ENCODE results near the gene SULF2.

Gene SULF2

DNA sequence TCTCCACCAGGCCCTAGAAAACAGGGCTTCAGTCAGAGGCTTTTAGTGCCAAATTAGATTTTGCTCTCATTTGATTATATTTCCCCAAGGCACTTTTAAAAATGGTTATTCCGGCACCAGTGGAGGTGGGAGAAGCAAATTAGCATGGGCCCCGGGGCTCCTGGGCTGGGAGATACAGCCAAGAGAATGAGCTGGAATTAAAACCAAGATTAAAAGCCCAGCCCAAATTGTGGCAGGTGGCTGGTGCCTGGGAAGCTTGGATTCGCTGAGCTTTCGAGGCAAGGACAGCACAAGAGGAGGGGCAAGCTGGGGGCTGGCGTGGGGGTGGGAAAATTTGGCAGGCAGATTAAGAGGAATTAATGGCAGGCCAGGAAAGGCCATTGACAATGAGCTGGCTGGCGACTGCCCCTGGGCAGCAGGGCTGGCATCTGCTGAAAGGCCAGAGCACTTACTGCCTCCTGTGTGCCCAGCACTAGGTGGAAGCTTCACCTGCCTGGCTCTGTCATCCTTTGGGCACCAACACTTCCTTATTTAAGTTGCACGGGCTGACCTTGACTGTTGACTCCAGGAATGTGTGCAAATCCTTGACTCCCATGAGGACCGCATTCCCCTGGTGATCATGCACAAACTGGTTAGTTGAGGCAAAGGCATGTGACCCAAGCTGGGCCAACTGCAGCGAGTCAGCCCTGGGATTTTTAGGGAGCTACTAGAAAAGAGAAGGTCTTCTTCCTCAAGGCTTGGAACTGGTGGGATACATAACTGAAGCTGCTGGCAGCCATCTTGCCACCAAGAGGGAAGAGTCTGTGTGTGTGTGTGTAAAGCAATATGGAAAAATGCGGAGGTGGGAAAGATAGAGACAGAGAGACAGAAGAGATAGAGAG, 76.1 kb downstream of the SULF2 start:
- no peak for DNase-seq

DNA sequence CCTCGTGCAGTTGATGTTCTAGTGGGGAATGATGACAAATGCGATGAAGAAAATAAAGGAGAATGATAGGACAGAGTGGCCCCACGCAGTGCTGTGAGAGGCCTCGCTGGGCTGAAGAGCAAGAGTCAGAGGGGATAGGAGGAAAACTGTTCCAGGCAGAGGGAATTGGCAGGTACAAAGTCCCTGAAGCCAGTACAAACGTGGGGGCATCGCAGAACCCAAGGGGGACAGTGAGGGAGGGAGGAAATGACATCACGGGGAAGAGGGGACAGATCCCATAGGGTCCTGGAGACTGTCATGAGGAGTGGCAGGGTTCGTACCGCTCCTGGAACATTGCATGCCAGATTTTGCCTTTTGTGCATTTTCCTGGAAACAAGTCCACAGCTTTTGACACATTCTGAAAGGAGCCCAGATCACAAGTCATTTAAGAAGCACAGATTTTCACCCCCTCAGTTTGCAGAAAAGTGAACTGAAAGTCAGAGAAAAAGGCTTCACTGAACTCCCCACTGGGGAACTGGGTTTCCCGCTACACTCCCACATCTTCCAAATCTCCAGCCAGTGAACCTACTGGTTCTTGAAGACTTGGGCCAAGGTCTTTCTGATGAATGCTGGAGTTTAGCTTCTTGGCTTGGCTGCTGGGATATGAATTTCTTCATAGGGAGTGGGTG, 77.0 kb downstream of the SULF2 start:
- DNase-seq = no peak

DNA sequence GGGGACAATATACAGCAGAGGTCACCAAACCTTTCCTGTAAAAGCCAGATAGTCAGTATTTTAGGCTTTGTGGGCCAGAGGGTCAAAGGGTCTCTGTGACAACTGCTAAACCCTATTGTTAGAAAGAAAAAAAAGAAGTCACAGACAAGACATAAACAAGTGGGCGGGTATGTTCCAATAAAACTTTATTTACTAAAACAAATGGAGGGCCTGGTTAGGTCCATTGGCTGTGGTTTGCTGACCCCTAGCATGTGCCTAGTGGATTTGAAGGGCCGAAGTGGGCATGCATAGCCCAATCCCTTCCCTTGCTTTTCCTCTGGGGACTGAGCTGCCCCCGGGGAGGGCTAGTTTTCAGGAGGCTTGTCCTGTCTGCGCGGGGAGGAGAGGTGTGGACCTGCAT, 78.9 kb downstream of the SULF2 start:
- DNase-seq = no peak

DNA sequence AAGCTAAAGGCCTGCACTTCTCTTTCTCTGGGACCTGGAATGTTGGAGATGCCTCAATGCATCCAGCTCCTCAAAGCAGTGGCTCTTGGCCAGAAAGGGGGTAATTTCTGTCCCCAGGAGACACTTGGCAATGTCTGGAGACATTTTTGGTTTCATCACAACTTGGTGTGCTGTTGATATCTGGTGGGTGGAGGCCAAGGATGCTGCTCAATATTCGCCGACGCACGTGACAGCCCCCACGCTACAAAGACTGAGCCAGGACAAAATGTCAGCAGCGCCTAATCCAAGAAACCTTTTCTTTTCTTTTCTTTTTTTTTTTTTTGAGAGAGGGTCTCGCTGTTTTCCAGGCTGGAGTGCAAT, 79.8 kb downstream of the SULF2 start:
- no peak for DNase-seq

DNA sequence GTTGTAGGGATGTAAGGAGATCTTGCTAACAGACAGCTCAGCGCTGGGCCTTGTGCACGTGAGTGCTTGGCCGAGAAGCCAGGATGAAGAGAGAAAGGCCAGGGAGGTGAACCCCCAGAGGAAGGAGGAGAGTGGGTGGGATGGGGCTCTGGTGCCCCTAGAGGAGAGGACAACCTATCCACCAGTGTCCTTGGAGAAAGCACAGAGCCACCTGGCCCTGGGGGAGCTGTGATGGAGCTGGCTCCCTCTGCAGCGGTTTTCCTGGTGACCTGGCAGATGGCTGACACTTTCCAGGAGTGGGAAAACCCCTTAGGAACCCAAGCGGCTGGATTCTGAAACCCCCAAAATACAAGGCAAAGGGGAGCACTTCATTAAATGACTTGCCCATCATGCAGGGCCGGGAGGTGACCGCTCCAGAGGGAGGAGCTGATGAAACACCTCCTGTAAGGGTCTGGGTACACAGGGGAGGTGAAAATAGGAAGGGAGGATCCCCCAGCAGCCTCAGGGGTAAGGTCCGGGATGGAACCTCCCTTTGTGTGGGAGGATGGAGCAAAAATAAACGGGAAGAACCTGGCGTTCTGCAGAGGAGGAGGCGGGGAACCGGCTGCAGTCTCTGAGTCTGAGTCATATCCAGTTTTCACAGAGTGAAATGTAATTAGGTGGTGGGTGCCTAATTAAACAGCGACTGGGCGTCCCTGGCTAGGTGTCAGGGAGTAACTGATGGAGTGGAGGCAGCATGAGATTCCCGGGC, 80.4 kb downstream of the SULF2 start:
- DNase-seq = no peak

DNA sequence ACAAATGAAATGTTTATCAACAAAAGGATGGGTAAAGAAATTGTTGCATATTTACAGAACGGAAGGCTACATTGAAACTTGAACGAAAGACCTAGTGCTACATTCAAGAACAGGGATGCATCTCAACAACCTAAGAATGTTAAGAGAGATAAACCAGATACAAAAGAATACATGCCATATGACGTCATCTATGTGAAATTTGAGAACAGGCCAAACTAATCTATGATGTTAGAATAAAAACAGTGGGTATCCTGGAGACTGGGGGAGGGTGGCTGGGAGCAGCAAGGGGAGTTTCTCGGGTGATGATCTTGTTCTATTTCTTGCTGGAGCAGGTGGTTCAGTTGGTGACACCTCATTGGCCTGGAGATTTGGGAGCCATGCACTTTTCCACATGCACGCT, 81.5 kb downstream of the SULF2 start:
- DNase-seq = no peak

DNA sequence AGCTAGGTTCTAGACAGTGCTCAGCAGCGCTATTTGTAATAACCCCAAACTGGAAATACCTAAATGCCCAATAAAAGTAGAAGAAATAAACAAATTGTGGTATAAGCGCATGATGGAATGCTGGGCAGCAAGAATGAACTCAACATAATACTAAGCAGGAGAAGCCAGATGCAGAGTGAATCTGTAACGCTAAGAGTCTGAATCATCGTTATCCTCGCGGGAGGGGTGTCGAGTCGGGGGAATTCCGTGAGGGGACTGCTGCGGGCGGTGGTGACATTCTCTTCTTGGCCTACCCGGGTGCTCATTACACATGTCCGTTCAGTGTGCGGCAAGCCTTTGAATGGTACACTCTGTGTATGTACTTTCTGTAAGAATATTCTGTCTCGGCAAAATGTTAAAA, 83.7 kb downstream of the SULF2 start:
- DNase-seq = no peak

DNA sequence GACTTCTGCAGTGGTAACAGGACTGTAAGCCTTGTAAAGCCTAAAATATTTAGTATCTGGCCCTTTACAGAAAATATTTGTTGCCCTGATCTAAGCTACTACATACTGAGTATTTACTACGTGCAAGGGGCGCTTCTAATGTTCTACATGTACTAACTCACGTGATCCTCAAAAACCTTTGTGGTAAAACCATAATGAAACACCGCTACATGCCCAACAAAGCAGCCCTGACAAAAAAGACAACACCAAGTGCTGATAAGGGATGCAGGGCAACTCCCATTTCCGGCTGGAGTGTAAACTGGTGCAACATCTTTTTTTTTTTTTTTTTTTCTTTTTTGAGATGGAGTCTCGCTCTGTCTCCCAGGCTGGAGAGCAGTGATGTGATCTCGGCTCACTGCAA, 85.0 kb downstream of the SULF2 start:
- no peak for DNase-seq

DNA sequence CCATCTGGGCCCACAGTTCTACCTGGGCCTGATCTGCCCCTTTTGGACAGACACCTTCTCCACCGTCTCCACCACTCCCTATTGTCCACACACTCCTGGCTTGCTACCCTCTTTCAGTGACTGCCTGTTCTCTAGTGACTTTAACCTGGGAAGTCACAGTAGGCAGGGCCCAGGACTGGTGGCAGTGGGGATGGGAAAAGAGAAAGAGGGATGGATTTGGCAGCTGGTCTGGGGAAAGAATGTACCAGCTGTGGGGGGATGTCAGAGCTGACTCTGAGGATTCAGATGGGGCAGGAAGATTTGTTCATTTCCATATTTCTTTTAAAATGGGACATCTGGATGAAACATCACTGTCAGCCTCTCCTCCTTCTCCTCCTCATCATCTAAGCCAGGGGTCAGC, 85.5 kb downstream of the SULF2 start:
- no peak for DNase-seq

DNA sequence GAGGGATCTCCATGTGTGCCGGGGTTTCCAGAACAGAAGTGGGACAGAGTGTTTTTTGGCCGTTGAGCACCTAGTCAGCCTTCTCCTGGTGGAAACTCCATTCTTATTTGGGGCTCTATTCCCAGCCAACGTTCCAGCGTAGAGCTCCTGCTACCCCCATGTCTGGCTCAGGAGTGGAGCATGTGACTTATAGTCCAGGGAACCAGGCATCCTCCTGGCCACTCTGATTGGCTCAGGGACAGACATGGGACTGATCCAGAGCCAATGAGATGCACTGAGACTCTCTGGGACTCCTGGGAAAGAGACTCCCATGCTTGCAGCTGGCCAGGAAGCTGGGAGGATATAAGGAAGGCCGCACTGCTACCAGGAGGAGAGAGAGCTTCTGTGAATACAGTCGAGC, 87.1 kb downstream of the SULF2 start:
- DNase-seq = no peak

DNA sequence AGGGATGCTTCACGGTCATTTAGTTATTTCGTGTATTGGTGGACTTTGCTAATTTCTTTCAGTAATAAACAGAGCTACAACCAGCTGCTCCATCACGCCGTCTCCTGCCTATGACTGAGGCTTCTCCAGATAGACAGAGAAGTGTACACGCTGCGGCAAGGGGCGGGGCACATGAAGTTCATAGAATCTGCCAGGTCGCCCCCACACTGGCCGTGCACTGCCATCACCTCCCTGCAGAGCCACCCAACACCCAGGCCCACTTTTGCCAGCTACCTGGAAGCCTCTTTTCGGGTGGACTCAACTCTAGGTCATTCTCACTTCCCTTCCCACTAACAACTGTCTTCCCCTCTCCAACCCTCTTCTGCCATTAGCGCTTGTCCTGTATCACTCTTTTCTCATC, 88.4 kb downstream of the SULF2 start:
- no peak for DNase-seq

DNA sequence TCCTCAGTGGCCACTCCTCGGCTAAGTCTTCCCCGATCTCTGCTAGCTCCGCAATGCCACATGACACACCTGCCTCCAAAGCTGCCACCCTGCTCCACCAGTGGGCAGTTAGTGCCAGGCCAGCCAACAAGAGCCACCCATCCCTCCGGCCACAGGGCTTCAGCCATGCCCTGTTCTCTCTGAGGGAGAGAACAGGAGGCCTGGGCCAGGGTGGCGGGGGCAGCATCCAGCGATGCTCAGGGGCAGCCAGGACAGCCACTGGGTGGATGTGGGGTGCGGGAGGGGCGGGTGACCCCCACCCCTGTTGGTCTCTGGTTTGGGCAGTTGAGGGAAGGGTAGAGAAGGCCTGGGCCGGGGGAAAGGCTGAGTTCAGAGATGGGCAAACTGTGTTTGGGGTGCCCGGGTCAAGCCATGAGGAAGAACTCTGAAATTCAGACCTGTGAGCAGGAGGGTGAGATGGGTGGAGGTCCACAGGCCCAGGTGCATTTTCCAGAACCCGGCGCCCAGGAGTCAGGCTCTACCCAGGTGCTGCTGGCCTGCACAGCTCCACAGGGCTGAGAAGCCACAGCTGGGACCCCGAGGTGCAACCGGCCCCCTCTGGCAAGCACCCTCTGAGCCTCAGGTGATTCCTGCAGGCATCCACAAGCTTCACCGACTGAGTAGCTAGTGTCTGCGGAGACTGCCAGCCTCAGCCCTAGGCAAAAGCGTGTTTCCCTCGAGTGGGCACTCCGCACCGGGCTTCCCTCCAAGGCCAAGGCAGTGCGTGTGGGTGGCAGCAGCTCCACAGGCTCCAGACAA, 91.1 kb downstream of the SULF2 start:
- DNase-seq = no peak

DNA sequence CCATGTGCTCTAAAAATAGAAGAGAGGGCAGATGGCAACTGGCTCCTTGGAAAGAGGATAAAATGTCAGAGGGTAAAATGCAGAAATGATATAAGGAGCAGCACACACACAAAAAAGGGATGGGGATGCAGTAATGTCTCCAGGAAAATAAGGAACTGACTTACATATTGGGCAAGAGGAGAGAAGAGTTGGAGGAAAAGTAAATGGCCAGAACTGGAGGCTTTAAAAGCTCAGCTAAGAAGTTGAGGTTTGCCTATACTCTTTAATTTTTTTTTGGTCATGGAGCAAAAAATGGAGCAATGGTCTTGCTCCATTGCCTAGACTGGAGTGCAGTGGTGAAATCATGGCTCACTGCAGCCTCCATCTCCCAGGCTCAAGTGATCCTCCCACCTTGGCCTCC, 93.7 kb downstream of the SULF2 start:
- no peak for DNase-seq

DNA sequence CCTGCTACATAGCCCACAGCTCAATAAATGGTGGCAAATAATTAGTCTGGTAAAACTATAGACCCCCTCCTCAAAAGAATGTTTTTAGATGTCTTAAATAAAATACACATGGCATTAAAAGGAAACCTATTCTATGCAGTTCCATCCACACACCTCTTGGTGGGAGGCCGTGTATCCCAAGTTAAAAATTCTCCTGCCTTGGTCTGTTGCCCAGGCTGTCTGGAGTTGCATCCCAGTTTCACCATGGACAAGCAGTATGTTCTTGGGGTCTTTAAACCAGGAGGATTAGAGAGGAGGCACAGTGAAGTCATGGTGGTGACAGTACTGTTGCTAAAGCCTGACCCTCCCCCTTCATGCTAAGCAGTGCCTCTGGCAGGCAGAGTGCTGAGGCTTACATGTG, 95.5 kb downstream of the SULF2 start:
- no peak for DNase-seq

DNA sequence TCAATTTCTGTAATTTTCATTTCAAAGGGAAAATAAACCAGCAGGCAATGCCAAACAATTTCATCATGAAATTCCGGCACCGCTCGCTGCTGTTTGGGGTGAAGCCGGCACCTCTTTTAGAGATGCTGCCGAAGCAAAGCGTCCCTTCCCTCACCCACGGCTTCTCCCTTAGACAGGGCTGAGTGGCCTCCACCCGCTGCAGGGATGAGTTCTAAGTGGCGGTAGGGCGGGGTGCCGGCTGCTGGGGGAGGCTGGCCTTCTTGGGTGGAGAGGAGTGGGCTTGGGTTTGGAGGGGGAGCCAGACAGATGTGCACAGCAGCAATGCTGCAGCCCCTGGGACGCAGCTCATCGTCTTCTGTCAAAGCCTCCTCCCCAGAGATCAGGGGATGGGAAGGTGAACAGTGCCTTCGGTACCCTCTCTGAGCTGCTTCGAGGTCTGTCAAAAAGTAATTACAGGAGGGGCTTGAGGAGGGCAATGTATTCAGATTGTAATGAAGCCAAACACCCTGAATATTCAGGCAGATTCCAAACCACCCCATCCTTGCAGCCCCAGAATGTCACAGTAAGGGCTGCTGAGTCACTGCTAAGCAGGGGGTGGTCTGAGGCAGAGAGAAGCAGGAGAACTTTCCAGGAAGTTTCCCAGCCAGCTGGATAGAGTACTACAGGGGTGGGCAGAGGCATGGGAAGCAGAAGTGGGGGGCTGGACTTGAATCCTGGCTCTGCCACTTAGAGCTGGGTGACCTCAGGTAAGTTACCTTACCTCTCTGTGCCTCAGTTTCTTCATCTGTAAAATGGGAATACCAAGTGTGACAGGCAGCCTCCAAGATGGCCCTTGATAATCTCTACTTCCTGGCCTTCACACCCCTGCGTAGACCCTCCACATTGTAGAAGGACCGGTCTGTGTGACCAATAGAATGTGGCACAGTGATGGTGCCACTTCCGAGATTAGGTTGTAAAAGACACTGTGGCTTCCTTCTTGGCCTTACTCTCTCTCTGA, 96.6 kb downstream of the SULF2 start:
- no peak for DNase-seq

DNA sequence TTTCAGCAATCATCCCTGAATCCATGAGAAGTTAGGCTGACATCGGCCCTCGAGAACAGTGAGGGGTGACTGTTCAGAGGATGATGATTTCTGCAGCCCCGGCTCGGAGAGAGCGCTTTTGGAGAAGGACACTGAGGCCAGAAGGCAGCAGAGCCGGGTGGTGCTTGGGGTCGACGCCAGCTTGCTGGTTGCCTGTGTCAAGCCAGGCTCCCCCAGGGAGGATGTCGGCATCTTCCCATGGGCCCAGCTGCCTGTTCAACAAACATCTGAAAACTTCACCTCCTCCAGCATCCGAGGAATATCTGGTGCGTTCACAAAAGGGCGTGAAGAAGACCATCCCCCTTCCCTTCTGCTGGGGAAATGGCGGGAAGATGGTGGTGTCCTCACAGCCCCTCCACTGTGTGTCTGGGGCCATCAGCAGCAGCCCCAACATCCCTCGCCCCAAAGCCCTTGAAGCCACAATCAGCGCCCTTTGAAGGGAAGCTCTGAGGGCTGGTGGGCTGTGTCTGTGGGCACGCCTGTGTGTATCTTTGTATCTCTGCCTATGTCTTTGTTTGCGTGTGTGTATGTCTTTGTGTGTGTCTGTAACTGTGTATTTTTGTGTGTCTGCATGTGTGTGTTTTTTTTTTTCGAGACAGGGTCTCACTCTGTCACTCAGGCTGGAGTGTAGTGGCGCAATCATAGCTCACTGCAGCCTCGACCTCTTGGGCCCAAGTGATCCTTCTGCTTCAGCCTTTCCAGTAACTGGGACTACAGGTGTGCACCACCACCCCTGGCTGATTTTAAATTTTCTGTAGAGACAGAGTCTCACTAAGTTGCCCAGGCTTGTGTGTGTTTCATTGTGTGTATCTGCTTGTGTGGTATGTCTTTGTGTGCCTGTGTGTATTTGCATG, 97.9 kb downstream of the SULF2 start:
- no peak for DNase-seq

DNA sequence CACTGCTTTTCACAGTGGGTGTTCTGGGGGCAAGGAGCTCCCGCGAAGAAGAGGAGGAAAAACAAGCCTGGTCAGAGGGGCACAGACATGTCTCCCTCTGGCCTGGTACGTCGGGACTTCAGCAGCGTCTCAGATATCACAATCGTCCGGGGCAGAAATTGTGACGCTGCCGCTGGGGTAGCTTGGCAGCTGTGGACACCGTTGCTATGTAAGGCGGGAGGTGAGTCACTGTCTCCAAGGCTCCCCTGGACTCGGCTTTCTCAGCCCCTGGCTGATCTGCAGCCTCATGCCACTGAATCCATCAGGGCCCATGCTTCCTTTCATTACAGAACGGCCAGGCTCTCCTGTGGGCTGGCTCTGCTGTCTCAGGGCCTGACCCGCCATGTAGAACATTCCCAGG, 98.7 kb downstream of the SULF2 start:
- DNase-seq = no peak

DNA sequence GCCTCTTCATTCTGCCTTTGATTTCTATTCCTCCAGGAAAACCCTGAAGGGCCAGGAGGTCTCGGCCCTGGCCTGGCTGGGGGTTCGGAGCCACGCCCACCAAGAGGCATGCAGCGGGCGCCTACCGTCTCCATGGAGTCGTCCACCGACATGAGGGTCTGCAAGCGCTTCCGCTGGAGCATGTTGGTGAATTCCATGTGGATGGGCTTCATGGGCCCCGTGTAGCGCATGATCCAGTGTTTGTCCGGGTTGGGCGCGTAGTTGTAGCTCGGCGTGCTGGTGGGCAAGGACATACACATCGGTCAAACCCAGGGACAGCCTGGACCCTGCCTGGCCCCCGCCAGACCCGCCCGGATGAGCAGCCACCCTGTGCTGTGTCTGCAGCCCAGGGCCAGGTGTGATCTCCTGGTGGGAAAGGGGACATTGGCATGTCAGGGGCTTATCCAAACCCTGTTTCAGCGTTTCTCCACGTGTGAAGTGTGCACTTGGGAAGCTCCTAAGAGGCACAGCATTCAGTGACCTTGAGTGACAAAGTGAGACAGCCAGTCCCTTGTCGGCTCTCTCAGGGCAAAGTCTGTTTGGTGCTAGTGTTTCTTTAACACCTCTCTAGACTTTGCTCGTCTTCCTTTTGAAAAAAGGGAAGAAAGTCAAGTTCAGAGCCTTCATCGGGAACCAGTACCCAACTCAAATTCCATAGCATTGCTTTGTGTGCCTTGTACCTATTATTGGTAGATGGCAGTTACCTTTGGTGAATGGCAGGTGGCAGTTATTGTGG, 100.8 kb downstream of the SULF2 start:
- no peak for DNase-seq

DNA sequence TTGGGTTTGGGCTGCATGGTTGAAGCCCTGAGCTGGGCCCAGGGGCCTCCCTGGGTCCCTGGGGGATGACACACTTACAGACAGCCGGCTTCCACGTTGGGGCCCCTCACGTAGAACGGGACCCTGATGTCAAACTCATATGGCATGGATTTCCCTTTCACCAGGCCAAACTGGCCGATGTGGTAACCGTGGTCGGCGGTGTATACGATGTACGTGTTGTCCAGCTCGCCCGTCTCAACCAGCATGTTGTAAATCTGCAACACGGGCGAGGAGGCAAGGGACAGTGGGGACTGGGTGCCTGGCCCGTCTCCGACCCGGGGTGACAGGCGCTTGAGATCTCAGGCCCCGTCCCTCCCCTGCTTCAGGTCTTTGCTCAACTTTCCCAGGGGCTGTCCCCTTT, 102.4 kb downstream of the SULF2 start:
- DNase-seq = no peak
